Eye (tissue), 1 donor: ENCODE measurements around the gene ABLIM2.

Experiments
- DNase-seq: peaks from one replicate; pipeline ENCODE4 v3.0.0-alpha.2; 2015

ABLIM2 gene

DNA sequence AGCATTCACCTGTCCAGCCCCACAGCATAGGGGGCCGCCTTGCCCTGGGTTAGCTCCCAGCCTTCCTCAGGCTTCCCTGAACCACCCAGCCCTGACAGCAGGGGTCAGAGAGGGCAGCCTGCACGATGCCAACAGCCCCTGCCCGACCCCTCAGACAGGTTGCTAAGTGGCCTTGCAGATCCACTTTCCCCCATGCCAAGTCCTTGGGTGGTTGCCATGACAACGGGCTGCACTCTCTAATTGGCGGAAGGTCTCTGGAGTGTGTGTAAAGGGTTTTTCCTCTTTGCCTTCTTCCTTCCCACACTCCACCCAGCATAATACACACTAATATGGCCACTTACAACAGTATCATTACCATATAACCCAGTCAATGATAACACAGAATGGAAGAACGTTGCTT, 119.3 kb downstream of the ABLIM2 start:
- peak; percentile 92 for DNase-seq

DNA sequence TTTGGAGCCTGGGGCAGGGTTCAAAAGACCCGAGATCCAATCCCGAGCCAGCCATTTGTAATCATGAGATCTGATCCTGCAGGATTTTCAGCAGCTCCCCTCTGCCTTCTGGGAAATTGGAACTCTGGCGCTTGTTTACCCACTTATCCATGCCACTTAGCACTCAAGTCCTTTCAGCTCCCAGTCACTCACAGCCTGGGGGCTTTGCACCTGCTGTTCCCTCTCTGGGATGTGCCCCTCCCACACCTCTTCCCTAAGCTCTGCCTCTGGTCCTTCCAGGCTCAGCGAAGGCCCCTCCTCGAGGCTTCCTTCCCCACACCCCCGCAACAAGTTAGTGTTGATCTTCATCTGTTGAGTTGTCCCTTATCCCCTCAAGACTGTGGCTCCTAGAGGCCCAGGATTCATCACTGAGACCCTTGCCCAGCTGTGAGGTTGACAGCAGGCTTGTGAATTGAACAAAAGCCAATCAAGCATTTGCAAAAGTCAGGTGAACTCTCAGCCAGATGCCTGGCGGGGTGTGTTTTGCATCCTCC, 119.8 kb downstream of the ABLIM2 start:
- peak; percentile 68 for DNase-seq

DNA sequence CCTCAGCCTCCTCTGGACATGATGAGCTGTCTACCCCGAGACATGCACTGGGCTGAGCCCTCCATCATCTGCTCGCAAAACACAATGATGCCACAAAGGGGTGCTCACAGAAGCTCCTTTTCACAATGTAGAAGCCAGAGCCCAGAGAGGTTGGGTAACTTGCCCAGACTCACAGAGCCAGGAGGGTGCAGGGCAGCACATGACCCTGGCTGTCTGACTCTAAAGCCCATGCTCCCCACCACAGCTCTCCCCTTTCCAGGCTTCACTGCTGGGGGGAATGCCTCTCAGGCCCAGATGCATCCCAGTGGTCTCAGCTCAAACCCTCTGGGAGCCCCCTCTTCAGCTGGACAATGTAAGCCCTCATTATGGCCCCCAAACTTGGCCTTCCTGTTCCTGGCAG, 120.5 kb downstream of the ABLIM2 start:
- no peak for DNase-seq

DNA sequence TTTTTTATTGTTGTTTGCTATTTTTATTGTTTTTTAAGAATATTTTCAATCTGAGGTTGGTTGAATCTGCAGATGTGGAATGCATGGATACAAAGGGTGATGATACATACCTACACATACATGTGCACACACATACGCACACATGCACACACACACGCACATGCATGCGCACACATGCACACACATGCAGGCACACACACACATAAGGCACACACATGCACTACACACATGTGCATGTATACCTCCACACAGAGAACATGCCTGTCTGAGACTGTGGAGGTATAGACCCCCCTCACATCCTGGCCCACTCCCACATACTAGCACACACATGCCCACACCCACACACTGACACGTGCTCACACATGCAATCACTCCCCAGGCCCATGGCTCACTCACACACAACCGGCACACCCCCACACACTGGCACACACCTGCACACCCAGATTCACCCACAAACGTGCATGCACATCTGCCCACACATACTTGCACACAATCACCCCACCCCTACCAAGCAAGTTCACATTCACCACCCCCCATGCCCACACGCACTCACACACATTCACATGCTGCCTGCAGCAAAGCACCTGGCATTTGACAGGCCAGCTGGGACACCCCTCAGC, 121.4 kb downstream of the ABLIM2 start:
- no peak for DNase-seq

DNA sequence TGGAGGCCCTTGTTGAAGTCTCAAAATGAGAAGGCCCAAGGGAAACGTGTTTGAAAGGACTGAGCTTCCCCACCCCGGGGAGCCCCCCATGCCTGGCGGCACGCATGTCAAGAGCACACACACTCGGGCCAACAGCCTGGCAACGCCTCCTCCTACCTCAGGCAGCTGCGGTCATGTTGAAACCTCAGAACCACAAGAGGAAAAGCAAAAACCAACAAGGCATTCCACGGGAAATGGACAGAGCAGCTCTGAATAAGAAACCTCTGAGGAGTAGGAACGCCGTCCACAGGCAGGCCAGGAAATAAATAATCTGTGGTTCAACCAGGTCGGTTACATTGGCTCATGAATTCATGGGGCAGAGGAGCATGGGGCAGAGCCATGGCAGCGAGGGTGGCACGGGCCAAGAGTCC, 123.2 kb downstream of the ABLIM2 start:
- no peak for DNase-seq

DNA sequence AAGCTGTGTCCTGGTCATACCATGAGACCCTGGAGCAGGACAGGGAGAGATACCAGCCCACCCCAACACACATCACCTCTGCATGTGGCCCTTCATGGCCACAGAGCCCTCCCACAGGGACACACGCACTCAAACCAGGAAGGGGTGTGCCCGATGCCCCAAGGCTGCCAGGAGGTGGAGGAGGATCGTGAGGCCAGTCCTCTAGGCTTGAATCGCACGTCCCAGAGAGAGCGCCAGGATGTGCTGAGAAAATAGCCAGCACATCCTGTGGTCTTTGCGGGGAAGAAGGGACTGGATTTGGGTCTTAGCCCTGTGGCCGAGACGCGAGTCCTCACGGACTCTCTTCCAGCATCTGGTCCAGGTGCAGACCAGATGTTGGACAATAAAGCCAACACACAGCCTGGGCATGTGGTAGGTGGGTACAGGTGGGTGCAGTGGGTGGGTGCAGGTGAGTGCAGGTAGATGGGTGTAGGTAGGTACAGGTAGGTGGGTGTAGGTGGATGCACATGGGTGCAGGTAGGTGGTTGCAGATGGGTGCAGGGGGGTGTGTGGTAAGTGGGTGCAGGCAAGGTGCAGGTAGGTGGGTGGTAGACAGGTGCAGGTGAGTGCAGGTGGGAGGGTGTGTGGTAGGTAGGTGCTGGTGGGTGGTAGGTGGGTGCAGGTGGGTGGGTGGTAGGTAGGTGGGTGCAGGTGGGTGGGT, 124.6 kb downstream of the ABLIM2 start:
- no peak for DNase-seq

DNA sequence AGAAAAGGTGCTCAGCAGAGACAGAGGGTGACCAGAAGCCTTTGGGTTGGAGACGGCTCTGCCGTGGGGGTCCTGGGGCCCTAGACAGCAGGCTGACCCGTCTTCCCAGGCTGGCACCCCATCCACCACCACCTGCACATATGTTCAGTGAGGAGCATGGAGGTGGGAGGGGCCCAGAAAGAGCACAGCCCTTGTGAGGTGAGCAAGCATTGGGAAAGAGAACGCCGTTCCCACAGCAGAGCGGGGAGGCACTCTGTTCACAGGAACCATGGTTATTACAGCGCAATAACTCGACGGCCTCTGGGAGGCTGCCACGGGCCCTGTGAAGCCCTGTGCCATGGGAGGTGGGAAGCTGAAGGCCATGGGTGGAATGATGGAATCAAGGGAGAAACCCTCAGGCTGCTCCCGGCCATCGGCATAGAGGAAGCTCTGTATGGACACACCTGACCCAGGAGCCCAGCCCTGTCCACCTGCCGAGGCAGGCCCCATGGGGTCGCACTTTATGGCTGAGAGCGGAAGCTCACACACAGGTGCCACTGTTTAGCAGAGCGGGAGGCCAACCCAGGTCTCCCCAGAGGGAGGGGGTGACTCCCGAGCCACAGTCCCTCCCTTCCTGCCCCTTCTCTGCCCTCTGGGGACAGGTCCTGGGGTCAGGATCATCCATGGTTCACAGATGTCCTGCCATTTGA, 125.4 kb downstream of the ABLIM2 start:
- DNase-seq: no peak

DNA sequence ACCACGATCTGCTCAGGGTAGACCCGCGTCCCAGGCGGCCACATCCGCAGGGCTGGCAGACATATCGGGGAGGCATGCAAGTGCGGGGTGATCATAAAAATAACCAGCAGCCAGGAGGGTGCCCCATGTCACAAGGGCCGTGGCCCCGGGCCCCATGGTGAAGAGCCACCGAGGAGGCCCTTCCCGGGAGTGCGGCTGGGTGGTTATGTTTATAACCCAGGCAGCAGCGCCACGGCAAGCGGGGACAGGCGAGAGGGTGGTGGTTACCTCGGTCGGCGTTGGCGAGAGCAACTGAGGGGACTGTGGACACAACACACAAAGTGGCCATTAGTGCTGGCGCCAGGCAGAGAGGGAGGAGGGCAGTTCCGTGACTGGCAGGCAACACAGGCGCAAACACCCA, 126.2 kb downstream of the ABLIM2 start:
- DNase-seq: no peak

DNA sequence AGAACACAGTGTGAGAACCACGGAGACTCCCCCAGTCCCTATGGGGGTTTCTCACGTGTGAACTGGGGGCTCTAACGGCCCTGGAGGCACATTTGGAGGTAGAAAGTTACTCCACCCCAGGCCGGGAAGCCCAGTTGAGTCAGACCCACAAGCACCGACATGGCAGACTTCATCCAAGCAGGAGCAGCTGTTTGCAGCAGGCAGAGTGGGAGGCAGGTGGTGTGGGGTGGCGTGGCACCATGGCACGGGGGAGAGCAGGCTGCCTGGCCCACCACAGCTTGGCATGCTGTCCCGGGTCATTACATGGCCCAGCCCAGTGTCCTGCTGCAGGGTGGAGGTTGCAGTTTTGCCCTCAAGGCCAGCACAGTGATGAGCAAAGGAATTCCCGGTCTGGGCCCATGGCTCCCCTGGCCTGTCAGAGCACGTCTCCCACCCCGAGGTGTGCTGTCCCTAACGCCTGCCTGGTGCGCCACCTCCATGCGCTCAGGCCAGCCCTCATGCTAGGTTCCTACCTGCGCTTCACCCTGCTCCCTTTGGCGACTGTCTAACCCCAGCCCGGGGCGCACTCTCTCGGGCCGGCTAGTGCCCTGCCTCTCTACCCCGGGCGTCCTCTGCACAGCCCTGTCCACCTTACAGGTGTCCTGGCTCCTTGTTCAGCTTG, 128.4 kb downstream of the ABLIM2 start:
- DNase-seq: no peak

DNA sequence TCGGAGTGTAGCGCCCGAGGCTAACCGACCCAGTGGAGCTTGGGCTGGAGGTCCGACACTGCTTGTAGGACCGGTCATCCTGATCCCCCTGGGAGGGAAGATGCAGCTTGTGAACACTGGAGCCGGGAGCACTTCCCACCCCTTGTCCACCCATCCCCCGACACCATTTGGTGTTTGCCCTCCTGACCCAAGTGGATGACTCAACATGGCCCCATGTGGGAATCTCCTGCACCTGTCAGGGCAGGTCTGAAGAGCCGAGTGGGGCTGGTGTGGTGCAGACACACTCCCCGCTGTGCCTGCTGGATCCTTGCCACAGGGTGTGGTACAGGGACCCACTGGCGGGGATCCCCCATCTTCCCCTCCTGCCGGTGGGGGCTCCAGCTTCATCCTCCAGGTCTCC, 128.9 kb downstream of the ABLIM2 start:
- no peak for DNase-seq

DNA sequence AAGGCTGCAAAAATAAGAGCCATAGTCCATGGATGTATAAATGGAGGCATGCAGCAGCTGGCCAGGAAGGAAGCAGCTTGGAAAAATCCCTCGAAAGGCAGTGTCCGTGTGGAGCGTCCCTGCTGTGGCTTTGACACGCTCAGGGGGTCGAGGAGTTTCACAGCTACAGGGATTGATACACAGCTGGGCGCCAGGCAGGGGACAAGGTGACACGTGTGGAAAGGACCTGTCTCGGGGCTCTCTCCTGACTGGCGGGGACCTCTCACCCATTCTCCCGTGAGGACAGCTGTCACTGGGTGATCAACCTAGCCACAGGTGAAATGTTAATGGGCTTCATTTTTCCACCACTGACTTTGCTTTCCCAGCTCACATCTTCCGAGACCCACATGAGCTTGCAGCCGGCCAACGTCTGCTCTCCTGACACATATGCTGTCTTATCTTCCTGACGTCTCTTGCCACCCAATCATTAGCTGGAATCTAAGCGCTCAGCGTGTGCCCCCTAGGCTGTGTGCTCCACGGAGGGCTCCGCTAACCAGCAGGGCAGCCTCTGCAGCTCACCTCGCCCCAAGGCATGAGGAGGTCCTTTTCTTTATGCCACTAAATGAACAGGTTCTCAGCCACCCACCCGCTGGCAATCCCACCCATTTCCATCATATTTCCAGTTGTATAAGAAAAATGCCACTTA, 129.6 kb downstream of the ABLIM2 start:
- no peak for DNase-seq

DNA sequence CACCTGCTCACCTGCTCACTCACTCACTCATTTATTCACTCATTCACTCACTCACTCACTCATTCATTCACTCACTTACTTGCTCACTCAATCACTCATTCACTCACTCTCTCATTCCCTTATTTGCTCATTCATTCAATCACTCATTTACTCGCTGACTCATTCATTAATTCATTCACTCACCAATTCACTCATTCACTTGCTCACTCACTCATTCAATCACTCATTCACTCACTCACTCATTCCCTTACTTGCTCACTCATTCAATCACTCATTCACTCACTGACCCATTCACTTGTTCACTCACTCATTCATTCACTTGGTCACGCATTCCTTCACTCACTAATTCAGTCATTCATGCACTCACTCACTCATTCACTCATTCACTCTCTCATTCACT, 130.2 kb downstream of the ABLIM2 start:
- DNase-seq: no peak

DNA sequence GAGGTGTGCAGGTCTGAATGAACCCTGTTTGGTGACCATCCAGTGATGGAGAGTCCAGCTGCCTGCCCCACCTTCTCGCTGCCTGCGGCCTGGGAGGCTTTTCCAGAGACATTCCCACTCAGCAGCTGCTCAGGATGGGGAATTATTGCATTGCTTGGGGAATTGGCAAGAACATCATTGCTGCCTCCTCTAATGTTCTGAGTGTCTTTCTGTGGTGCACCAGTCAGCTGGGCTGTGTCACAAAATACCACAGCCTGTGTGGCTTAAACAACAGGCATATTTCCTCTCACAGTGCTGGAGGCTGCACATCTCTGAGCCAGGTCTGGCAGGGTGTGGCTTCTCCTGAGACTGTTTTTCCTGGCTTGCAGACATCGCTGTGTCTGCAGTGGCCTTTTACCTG, 132.2 kb downstream of the ABLIM2 start:
- DNase-seq: no peak

DNA sequence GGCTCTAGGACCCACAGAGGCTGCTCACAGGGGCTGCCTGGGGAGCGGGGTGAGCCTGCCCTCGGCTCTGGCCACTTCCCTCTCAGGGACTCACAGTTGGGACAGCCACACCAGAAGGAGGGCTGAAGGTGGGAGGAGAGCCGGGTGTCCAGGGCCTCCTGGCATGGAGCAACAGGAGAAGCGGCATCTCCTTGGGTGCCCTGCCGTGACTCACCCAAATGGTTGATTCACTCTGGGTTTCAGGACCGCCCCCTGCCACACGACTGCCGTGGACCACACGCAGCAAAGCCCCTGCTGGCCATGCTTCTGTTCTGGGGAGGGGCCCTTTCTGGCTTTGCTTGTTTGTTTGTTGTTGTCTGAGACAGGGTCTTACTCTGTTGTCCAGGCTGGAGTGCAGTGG, 132.9 kb downstream of the ABLIM2 start:
- DNase-seq: no peak

DNA sequence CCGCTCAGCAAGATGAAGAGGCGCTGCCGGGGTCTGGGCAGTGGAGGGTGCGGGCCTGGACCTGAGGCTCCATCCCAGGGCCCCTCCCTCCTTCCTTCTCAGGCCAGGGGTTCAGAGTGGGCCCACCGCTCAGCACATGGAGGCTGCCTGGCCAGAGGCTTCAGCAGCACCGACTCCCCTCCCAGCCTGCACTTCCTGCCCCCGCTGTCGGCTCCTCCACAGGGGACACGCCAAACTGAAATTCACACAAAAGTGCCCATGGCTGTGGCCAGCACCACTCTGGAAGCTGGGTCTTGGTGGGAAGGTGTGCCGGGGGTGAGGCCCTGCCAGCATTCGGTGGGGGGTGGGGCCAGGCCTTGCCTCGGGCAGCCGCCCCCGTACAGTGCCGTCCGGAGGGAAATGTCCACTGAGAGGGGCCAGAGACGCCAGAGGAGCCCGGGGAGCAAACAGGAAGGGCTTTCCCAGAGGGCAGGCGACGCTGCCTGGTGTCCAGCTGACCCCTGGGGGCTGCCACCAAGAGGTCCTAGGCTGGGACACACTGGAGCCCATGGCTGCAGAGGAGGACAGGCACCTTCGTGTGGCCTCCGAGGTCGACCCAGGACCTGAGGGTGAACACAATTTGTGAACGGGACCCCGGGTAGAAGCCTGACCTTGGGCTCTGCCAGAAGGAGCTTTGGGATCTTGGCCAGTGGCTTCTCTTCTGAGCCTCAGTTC, 134.4 kb downstream of the ABLIM2 start:
- DNase-seq: no peak

DNA sequence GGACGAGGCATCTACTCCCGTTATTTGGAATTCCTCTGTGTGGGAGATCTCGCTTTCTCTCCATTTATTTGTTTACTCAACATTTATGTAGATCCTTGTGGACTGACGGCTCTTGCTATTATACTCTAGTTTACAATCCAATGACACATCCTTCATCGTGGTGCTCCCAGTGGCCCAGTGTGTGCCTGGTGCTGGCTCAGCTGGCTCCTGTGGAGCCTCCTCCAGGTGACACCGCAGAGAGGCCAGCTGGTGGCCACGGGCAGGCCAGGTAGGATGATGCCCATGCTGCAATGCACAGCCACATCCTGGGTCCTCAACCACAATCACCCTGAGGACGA, 134.9 kb downstream of the ABLIM2 start:
- DNase-seq: no peak

DNA sequence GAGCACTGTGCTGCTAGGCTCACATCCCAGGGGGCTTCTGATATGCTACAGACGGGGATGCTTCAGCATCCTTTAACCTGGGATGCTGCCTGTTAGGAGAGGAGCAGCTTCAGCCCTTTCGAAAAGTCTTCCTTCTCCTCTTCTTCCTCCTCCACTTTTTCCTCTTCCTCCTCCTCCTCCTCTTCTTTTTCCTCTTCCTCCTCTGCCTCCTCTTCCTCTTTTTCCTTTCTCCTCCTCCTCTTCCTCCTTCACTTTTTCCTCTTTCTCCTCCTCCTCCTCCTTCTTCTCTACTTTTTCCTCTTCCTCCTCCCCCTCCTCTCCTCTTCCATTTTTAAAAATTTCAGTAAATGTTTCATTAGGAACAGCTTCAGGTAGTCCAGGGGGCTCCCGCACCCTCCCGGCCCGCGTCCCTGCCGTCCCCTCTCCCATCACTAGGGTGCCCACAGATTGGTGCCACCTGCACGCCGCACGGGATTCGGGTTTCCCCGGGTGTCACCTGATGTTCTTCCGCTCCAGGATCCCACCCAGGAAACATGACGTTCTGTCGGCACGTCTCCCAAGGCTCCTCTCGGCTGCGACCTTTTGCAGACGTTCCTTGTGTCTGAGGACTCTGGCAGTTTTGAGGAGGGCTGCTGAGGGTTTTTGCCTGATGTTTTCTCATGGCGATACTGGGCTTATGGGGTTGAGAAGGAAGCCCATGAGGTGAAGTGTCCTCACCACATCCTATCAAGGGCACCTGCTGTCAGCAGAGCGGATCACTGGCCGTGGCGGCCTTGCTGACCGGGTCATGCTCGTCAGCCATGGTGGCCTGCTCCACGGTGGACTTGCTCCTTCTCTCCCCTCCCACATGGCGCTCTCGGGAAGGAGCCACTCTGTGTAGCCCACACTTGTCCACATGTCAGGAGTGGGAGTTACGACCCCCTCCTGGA, 135.6 kb downstream of the ABLIM2 start:
- no peak for DNase-seq

DNA sequence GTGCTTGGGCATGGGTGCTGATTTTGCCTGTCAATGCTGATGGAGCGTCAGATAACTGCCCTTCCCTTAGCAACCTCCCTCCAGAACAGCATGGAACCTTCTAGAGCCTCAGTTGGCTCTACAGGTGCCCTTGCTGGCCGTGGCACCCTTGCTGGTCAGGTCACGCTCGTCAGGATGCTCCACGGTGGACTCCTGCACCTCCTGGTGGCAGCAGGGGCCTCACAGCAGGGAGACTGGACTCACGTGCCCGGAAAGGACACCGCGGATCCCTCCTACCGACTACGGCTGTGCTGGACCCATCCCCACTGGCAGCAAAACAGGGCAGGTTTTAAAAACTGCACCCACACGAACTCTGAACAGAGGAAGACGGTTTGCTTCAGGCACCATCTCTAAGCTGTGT, 136.8 kb downstream of the ABLIM2 start:
- no peak for DNase-seq

DNA sequence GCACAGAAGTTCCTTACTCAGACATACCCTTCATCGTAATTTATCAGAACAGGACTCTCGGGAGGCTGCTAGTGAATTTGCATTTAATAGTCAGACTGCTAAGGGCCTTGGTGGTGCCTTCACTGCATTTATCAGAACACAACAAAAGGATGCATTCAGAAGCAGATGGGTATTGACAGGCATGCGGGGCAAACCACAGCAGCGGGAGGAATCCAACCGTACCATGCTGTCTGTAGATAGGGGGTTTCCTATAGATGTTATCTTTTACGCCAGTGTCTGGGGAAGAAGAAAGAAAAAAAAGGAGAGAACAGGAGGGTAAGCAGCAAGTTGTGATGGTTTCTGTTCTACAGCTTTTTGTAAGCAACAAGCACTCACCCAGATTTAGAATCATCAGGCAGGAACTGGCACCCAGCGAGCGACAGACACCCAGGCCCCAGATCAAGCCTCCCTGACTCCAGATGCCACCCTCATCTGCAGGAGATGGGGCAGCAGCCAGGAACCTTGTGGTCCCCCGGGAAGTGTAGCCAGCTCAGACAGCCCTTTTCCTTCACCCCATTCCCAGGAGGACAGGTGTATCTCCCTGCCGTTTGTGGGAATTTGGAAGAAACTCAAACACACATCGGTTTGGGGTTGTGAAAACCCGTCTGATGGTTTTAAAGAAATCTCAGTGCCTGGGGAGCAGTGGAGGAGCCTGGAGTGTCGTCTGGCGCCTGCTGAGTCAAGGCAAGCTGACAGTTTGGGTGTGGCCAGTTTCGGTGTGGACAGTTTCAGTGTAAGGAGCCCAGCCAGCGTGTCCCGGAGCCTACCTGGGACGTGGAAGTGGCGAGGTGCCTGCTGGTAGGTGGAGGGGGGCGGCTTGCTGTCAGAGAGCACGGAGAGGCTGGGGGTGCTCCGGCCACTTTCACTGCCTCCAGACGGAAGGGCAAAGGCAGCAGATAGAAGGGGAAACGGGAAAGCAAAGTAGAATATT, 138.9 kb downstream of the ABLIM2 start:
- DNase-seq: peak; percentile 66

DNA sequence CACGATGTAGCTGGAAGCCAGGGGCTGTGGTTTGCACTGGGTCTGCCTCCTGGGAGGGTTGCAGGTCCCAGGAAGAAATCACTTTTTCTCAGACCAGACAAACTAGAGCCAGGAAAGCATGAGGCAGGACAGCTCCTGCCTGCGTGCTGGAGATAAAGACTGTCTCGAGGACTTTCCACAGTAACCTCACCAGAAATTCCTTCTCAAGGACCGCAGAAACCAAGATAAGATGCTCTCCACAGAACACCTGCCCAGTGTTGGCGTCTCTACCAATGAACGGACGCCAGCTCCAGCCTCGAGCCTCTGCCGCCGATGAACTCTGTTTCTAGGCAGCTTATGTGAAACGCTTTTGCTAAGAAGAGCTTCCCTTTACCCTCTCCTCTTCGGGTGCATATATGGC, 142.1 kb downstream of the ABLIM2 start:
- no peak for DNase-seq
